Mesenchymal stem cell (in vitro differentiated cells and primary cell): ENCODE results near the gene TRMT11.

ENCODE experiments used
- DNase-seq: peaks from one replicate; pipeline ENCODE4 v3.0.0-alpha.2; 2013
- H2AFZ ChIP-seq: one replicate; pipeline ENCODE4 v1.6.1; 2013; ENCODE audit warnings: low read depth, mild to moderate bottlenecking, control low read depth, inconsistent platforms, low read length, moderate library complexity
- H2AK5ac ChIP-seq: 2 replicates; pipeline ENCODE4 v1.6.1; 2013; ENCODE audit warnings: low read length, moderate library complexity, mild to moderate bottlenecking, inconsistent platforms; ENCODE audit not compliant: severe bottlenecking
- H2BK120ac ChIP-seq: one replicate; pipeline ENCODE4 v1.6.1; 2013; ENCODE audit warnings: low read depth, mild to moderate bottlenecking, inconsistent platforms, low read length, moderate library complexity
- H2BK12ac ChIP-seq, 2 experiments: one replicate each; pipeline ENCODE4 v1.6.1; 2013; ENCODE audit warnings: inconsistent platforms in 2 of 2, low read length in 2 of 2, mild to moderate bottlenecking in 2 of 2, moderate library complexity in 2 of 2, control low read depth in 1 of 2
- H2BK15ac ChIP-seq: one replicate; pipeline ENCODE4 v1.6.1; 2013; ENCODE audit warnings: mild to moderate bottlenecking, low read depth, inconsistent platforms; ENCODE audit not compliant: poor library complexity, severe bottlenecking
- H2BK5ac ChIP-seq: 2 replicates; pipeline ENCODE4 v1.6.1; 2013; ENCODE audit warnings: low read depth, mild to moderate bottlenecking, low read length, control low read depth, inconsistent platforms; ENCODE audit not compliant: poor library complexity, severe bottlenecking
- H3K14ac ChIP-seq, 2 experiments: one replicate each; pipeline ENCODE4 v1.6.1; 2013; ENCODE audit warnings: inconsistent platforms in 2 of 2, low read length in 2 of 2, control low read depth in 1 of 2, mild to moderate bottlenecking in 1 of 2, moderate library complexity in 1 of 2
- H3K18ac ChIP-seq, 2 experiments: one replicate each; pipeline ENCODE4 v1.6.1; 2013; ENCODE audit warnings: inconsistent platforms in 2 of 2, low read length in 2 of 2, control low read depth in 1 of 2, low read depth in 1 of 2, mild to moderate bottlenecking in 1 of 2
- H3K23ac ChIP-seq, 2 experiments: one replicate each; pipeline ENCODE4 v1.6.1; 2013; ENCODE audit warnings: inconsistent platforms in 2 of 2, low read length in 2 of 2, mild to moderate bottlenecking in 2 of 2, moderate library complexity in 2 of 2, control low read depth in 1 of 2
- H3K27ac ChIP-seq: 2 replicates; pipeline ENCODE4 v1.5.1; 2013; ENCODE audit warnings: mild to moderate bottlenecking, moderate library complexity, low read length, control low read depth, inconsistent platforms; ENCODE audit not compliant: poor library complexity, severe bottlenecking
- H3K27me3 ChIP-seq, 2 experiments: 2 replicates each; pipeline versions ENCODE4 v1.6.1 to v1.7.0; 2013; ENCODE audit warnings: low read length in 2 of 2, mild to moderate bottlenecking in 2 of 2, moderate library complexity in 2 of 2, control low read depth in 1 of 2, inconsistent platforms in 1 of 2; ENCODE audit not compliant: control insufficient read depth in 1 of 2, insufficient read depth in 1 of 2
- H3K36me3 ChIP-seq, 2 experiments: 2 replicates each; pipeline versions ENCODE4 v1.6.1 to v1.7.0; 2013; ENCODE audit warnings: low read length in 2 of 2, control low read depth in 1 of 2, inconsistent platforms in 1 of 2, low read depth in 1 of 2, mild to moderate bottlenecking in 1 of 2; ENCODE audit not compliant: insufficient read depth in 2 of 2, control insufficient read depth in 1 of 2
- H3K4ac ChIP-seq, 2 experiments: one replicate each; pipeline ENCODE4 v1.6.1; 2013; ENCODE audit warnings: inconsistent platforms in 2 of 2, low read length in 2 of 2, mild to moderate bottlenecking in 2 of 2, moderate library complexity in 2 of 2, control low read depth in 1 of 2, low read depth in 1 of 2
- H3K4me1 ChIP-seq: 2 replicates; pipeline ENCODE4 v1.6.1; 2013; ENCODE audit warnings: low read depth, low read length, control low read depth; ENCODE audit not compliant: control insufficient read depth, insufficient read depth
- H3K4me2 ChIP-seq: 2 replicates; pipeline ENCODE4 v1.6.1; 2013; ENCODE audit warnings: low read length, mild to moderate bottlenecking, inconsistent platforms; ENCODE audit not compliant: poor library complexity, severe bottlenecking
- H3K4me3 ChIP-seq, 2 experiments: 2 replicates each; pipeline versions ENCODE4 v1.5.1 to v1.7.0; 2013; ENCODE audit warnings: low read length in 2 of 2, mild to moderate bottlenecking in 2 of 2, control low read depth in 1 of 2, low read depth in 1 of 2; ENCODE audit not compliant: insufficient read depth in 1 of 2
- H3K79me1 ChIP-seq: replicated peaks from 2 replicates; pipeline ENCODE4 v1.6.1; 2013; ENCODE audit warnings: mild to moderate bottlenecking, control low read depth, low read length, inconsistent platforms; ENCODE audit not compliant: poor library complexity, severe bottlenecking
- H3K9ac ChIP-seq: 2 replicates; pipeline ENCODE4 v1.7.0; 2013; ENCODE audit warnings: mild to moderate bottlenecking, low read length, moderate library complexity
- H3K9me3 ChIP-seq: 2 replicates; pipeline ENCODE4 v1.7.0; 2013; ENCODE audit warnings: mild to moderate bottlenecking, low read length; ENCODE audit not compliant: control insufficient read depth
- H4K8ac ChIP-seq: one replicate; pipeline ENCODE4 v1.6.1; 2013; ENCODE audit warnings: inconsistent platforms, mild to moderate bottlenecking, low read length, moderate library complexity
- H4K91ac ChIP-seq: one replicate; pipeline ENCODE4 v1.6.1; 2013; ENCODE audit warnings: mild to moderate bottlenecking, low read length, inconsistent platforms
- WGBS: methylation state at CpG from one replicate; pipeline ENCODE4 v1.1.7; 2013; ENCODE audit warnings: mixed read lengths; 5-methylcytosine and 5-hydroxymethylcytosine counted together

The TRMT11 gene

GRCh38 chr6:126035764-126036163 lies 49.4 kb downstream of the TRMT11 start:
- no peak overlapping the region for H3K27ac ChIP-seq
- peaks cover 0 to 15% of the 10 kb centered on the region in 2 experiments for H3K36me3 ChIP-seq
- H3K27me3 ChIP-seq = no peaks in the 10 kb centered on the region
- H4K8ac ChIP-seq = no peak overlapping the region
- peaks cover 10% of the 10 kb centered on the region for H3K79me1 ChIP-seq
- H2BK12ac ChIP-seq = no peak overlapping the region
- H2BK5ac ChIP-seq = no peak overlapping the region
- no peak overlapping the region for H2AFZ ChIP-seq
- H3K23ac ChIP-seq = no peak overlapping the region
- no peak for DNase-seq
- no peak overlapping the region for H3K4me3 ChIP-seq
- H3K14ac ChIP-seq = no peak overlapping the region
- peak overlapping the region in 1 of 2 experiments; percentile 26 for H3K18ac ChIP-seq
- H4K91ac ChIP-seq = no peak overlapping the region
- H3K9ac ChIP-seq = no peak overlapping the region
- H3K4ac ChIP-seq = no peak overlapping the region
- H2AK5ac ChIP-seq = no peak overlapping the region
- no peaks in the 10 kb centered on the region for H3K4me1 ChIP-seq
- no peaks in the 10 kb centered on the region for H3K9me3 ChIP-seq
- no peak overlapping the region for H2BK15ac ChIP-seq
- 96% methylated on average over 2 of the region's 2 CpGs for WGBS
- H3K4me2 ChIP-seq = no peak overlapping the region
- H2BK120ac ChIP-seq = no peak overlapping the region

GRCh38 chr6:126038234-126038633 lies 51.9 kb downstream of the TRMT11 start:
- no peak overlapping the region for H2BK12ac ChIP-seq
- no peak overlapping the region for H2AK5ac ChIP-seq
- no peak overlapping the region for H3K27ac ChIP-seq
- no peak for DNase-seq
- no peak overlapping the region for H3K4me2 ChIP-seq
- no peak overlapping the region for H2AFZ ChIP-seq
- H3K27me3 ChIP-seq = no peaks in the 10 kb centered on the region
- H2BK5ac ChIP-seq = no peak overlapping the region
- H4K91ac ChIP-seq = no peak overlapping the region
- H3K4ac ChIP-seq = no peak overlapping the region
- no peak overlapping the region for H2BK120ac ChIP-seq
- no peaks in the 10 kb centered on the region for H3K4me1 ChIP-seq
- H3K9me3 ChIP-seq = no peaks in the 10 kb centered on the region
- no peak overlapping the region for H4K8ac ChIP-seq
- H3K4me3 ChIP-seq = no peak overlapping the region
- no peak overlapping the region for H3K14ac ChIP-seq
- H3K18ac ChIP-seq = no peak overlapping the region
- no peak overlapping the region for H3K9ac ChIP-seq
- H3K23ac ChIP-seq = no peak overlapping the region
- peaks cover 0 to 15% of the 10 kb centered on the region in 2 experiments for H3K36me3 ChIP-seq
- peaks cover 7% of the 10 kb centered on the region for H3K79me1 ChIP-seq
- no peak overlapping the region for H2BK15ac ChIP-seq

GRCh38 chr6:126039284-126039683 lies 52.9 kb downstream of the TRMT11 start:
- no peak overlapping the region for H2AFZ ChIP-seq
- H3K79me1 ChIP-seq = peaks cover 7% of the 10 kb centered on the region
- WGBS = no CpG with 5 or more reads among the region's 2 CpGs

DNA sequence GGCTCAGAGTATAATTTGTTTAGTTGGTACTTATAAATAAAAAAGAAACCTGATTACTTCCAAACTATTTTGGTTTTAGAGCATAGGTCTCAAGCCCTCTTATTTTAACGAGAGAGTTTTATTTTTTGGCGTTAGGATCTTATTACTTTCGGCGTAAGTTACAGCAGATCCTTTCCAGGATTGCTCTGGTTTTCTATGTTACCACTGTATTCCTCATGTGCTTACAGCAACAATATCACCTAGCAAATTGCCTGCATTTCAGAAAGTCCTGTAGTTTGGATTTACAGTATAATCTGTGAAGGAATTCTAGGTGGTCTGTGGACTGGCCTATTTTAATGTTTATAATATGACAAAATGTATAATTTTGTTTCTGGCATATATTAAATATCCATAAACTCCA lies 54.1 kb downstream of the TRMT11 start:
- H2AK5ac ChIP-seq = no peak overlapping the region
- H3K4me1 ChIP-seq = no peaks in the 10 kb centered on the region
- H2BK5ac ChIP-seq = no peak overlapping the region
- H3K23ac ChIP-seq = no peak overlapping the region
- H3K9ac ChIP-seq = peak overlapping the region; percentile 50
- 95% methylated on average over 4 of the region's 4 CpGs for WGBS
- no peak overlapping the region for H4K8ac ChIP-seq
- H3K14ac ChIP-seq = no peak overlapping the region
- H2BK120ac ChIP-seq = no peak overlapping the region
- H3K27ac ChIP-seq = peak overlapping the region; percentile 88
- peaks cover 0 to 15% of the 10 kb centered on the region in 2 experiments for H3K36me3 ChIP-seq
- H2BK12ac ChIP-seq = no peak overlapping the region
- peak overlapping the region in 1 of 2 experiments; percentile 4 for H3K4me3 ChIP-seq
- no peak for DNase-seq
- no peaks in the 10 kb centered on the region for H3K27me3 ChIP-seq
- H2AFZ ChIP-seq = no peak overlapping the region
- no peak overlapping the region for H3K4me2 ChIP-seq
- no peak overlapping the region for H3K18ac ChIP-seq
- no peak overlapping the region for H3K4ac ChIP-seq
- H3K9me3 ChIP-seq = peaks cover 5% of the 10 kb centered on the region
- peaks cover 7% of the 10 kb centered on the region for H3K79me1 ChIP-seq
- no peak overlapping the region for H2BK15ac ChIP-seq
- no peak overlapping the region for H4K91ac ChIP-seq

More at GRCh38 chr6:126039284-126039683, 52.9 kb downstream of the TRMT11 start:
- no peak overlapping the region for H2BK120ac ChIP-seq
- no peaks in the 10 kb centered on the region for H3K4me1 ChIP-seq
- H3K27ac ChIP-seq = peak overlapping the region; percentile 69
- no peak overlapping the region for H3K4ac ChIP-seq
- peaks cover 0 to 15% of the 10 kb centered on the region in 2 experiments for H3K36me3 ChIP-seq
- no peak overlapping the region for H3K9ac ChIP-seq
- no peaks in the 10 kb centered on the region for H3K27me3 ChIP-seq
- peaks cover under 1% of the 10 kb centered on the region for H3K9me3 ChIP-seq
- H2AK5ac ChIP-seq = no peak overlapping the region
- no peak overlapping the region for H4K8ac ChIP-seq
- peak; percentile 16 for DNase-seq
- no peak overlapping the region for H3K4me2 ChIP-seq
- no peak overlapping the region for H4K91ac ChIP-seq
- no peak overlapping the region for H2BK12ac ChIP-seq
- H2BK15ac ChIP-seq = no peak overlapping the region
- H3K4me3 ChIP-seq = no peak overlapping the region
- H2BK5ac ChIP-seq = no peak overlapping the region
- H3K18ac ChIP-seq = no peak overlapping the region
- H3K23ac ChIP-seq = no peak overlapping the region
- no peak overlapping the region for H3K14ac ChIP-seq
